HEK293T (cell line): ENCODE data around the gene CCDC187.

Experiments
- BHLHE40 ChIP-seq: fragments of 450-650 bp; IDR thresholded peaks from 2 replicates; pipeline ENCODE4 v1.6.1; 2016; ENCODE audit warnings: mild to moderate bottlenecking, moderate library complexity, borderline replicate concordance
- CTBP1 ChIP-seq: fragments of 450-650 bp; IDR thresholded peaks from 2 replicates; pipeline ENCODE4 v1.6.1; 2016; ENCODE audit warnings: borderline replicate concordance
- ELF4 ChIP-seq: fragments of 450-650 bp; IDR thresholded peaks from 2 replicates; pipeline ENCODE4 v1.6.1; 2017; ENCODE audit warnings: antibody characterized with exemption
- FOXM1 ChIP-seq: fragments of 450-650 bp; IDR thresholded peaks from 2 replicates; pipeline ENCODE4 v1.6.1; 2017; ENCODE audit warnings: mild to moderate bottlenecking, borderline replicate concordance
- HDGF ChIP-seq: fragments of 450-650 bp; IDR thresholded peaks from 2 replicates; pipeline ENCODE4 v1.6.1; 2017; ENCODE audit warnings: antibody characterized with exemption, borderline replicate concordance
- L3MBTL2 ChIP-seq: fragments of 450-650 bp; conservative IDR thresholded peaks from 2 replicates; pipeline ENCODE4 v1.6.1; 2016; ENCODE audit warnings: mild to moderate bottlenecking
- LEF1 ChIP-seq: fragments of 450-650 bp; IDR thresholded peaks from 2 replicates; pipeline ENCODE4 v1.6.1; 2017; ENCODE audit warnings: mild to moderate bottlenecking, borderline replicate concordance
- SP1 ChIP-seq: fragments of 450-650 bp; IDR thresholded peaks from 2 replicates; pipeline ENCODE4 v1.6.1; 2017
- TARDBP ChIP-seq: fragments of 450-650 bp; IDR thresholded peaks from 2 replicates; pipeline ENCODE4 v1.6.1; 2016
- ZNF384 ChIP-seq: fragments of 450-650 bp; IDR thresholded peaks from 2 replicates; pipeline ENCODE4 v1.6.1; 2016

- TF ChIP-seq ZNF384 (no peak), BHLHE40 (no peak), ELF4 (no peak), CTBP1 (no peak; the same call in 1 of the 2 replicates), SP1 (no peak), FOXM1 (no peak), L3MBTL2 (no peak), TARDBP (peak; percentile 51), HDGF (no peak), LEF1 (no peak)
These were observed 4.3 kb upstream of the CCDC187 start for GRCh38 chr9:136308006-136308701.
